Right atrium auricular region (tissue), 2 donors: ENCODE results near the gene TBC1D12. TPM values are rescaled to one million over a fixed set of nuclear protein-coding genes. Genes with fewer than 3 reads are reported as not detected.

Source experiments
- DNase-seq: peaks from one replicate; pipeline ENCODE4 v3.0.0-alpha.2; 2019; ENCODE audit warnings: low spot score
- H3K27ac ChIP-seq, 2 donors: fragments of 200-600 bp; sonication (generic); 1 replicate in 1 of 2; 2 replicates in 1 of 2; pipeline ENCODE4 v1.5.1; 2016 to 2019
- H3K27me3 ChIP-seq, 2 donors: fragments of 200-600 bp; sonication (generic); one replicate each; pipeline versions ENCODE4 v1.5.1 to v1.6.0; 2017 to 2019
- H3K36me3 ChIP-seq: fragments of 200-600 bp; sonication (generic); one replicate; pipeline ENCODE4 v1.5.1; 2016
- H3K4me1 ChIP-seq, 2 donors: fragments of 200-600 bp; sonication (generic); one replicate each; pipeline versions ENCODE4 v1.5.1 to v1.6.0; 2017 to 2019
- H3K4me3 ChIP-seq, 2 donors: fragments of 200-600 bp; sonication (generic); 1 replicate in 1 of 2; 2 replicates in 1 of 2; pipeline ENCODE4 v1.5.1; 2017 to 2019; ENCODE audit warnings: mild to moderate bottlenecking in 1 of 2, moderate library complexity in 1 of 2
- H3K9me3 ChIP-seq, 2 donors: fragments of 200-600 bp; sonication (generic); one replicate each; pipeline ENCODE4 v1.5.1; 2019
- CTCF ChIP-seq, 2 donors: fragments of 200-600 bp; sonication (generic); IDR thresholded peaks; one replicate each; pipeline ENCODE4 v1.5.1; 2019; ENCODE audit warnings: antibody characterized with exemption in 2 of 2
- total RNA-seq, 2 donors: library from RNA; depleted of rRNA; stranded (reverse); fragments of >200 nt; gene quantifications; one replicate each; pipeline ENCODE4 v1.1.0, GENCODE V29; 2016

Gene TBC1D12
- total RNA-seq, 2 donors from 2014 or later: 5.2 to 8.4 TPM

- Histone ChIP-seq H3K27ac (no peak overlapping the region), H3K27me3 (no peaks in the 10 kb centered on the region), H3K4me3 (no peak overlapping the region), H3K9me3 (no peaks in the 10 kb centered on the region), H3K36me3 (no peaks in the 10 kb centered on the region), H3K4me1 (no peaks in the 10 kb centered on the region)
- TF ChIP-seq CTCF (IDR thresholded peaks at IDR 0.05): no peak
- DNase-seq: no peak
These were observed 3.6 kb upstream of the TBC1D12 start for GRCh38 chr10:94398762-94399161.

- peak overlapping the region; percentile 90 to 96 for H3K27ac ChIP-seq
- peak in 1 of 2 donors; percentile 3 for TF ChIP-seq CTCF (IDR thresholded peaks at IDR 0.05)
- peaks cover 0 to 15% of the 10 kb centered on the region in 2 donors for H3K4me1 ChIP-seq
- H3K36me3 ChIP-seq: no peaks in the 10 kb centered on the region
- peak overlapping the region; percentile 69 to 78 for H3K4me3 ChIP-seq
- no peaks in the 10 kb centered on the region for H3K9me3 ChIP-seq
- DNase-seq: no peak
- no peaks in the 10 kb centered on the region for H3K27me3 ChIP-seq
These were observed 570 bp downstream of the TBC1D12 start for GRCh38 chr10:94402843-94403379.

- H3K27me3 ChIP-seq: no peaks in the 10 kb centered on the region
- DNase-seq: peak; percentile 68
- peak overlapping the region; percentile 90 to 96 for H3K27ac ChIP-seq
- H3K4me1 ChIP-seq: peaks cover 0 to 22% of the 10 kb centered on the region in 2 donors
- no peak for TF ChIP-seq CTCF (IDR thresholded peaks at IDR 0.05)
- peak overlapping the region; percentile 69 to 78 for H3K4me3 ChIP-seq
- H3K36me3 ChIP-seq: no peaks in the 10 kb centered on the region
- no peaks in the 10 kb centered on the region for H3K9me3 ChIP-seq
These were observed 1.3 kb downstream of the TBC1D12 start for GRCh38 chr10:94403380-94404213.

- no peak for DNase-seq
- H3K9me3 ChIP-seq: no peaks in the 10 kb centered on the region
- no peak overlapping the region for H3K27ac ChIP-seq
- no peaks in the 10 kb centered on the region for H3K27me3 ChIP-seq
- H3K4me3 ChIP-seq: no peak overlapping the region
- no peak for TF ChIP-seq CTCF (IDR thresholded peaks at IDR 0.05)
- no peaks in the 10 kb centered on the region for H3K36me3 ChIP-seq
- peaks cover 0 to 25% of the 10 kb centered on the region in 2 donors for H3K4me1 ChIP-seq
These were observed 3.1 kb downstream of the TBC1D12 start for GRCh38 chr10:94405406-94405805.

- no peak for TF ChIP-seq CTCF (IDR thresholded peaks at IDR 0.05)
- DNase-seq: no peak
- no peak overlapping the region for H3K4me3 ChIP-seq
- no peaks in the 10 kb centered on the region for H3K36me3 ChIP-seq
- peaks cover 0 to 35% of the 10 kb centered on the region in 2 donors for H3K4me1 ChIP-seq
- H3K27me3 ChIP-seq: no peaks in the 10 kb centered on the region
- H3K9me3 ChIP-seq: no peaks in the 10 kb centered on the region
- H3K27ac ChIP-seq: no peak overlapping the region
These were observed 5.3 kb downstream of the TBC1D12 start for GRCh38 chr10:94407668-94408067.
